Measurements from ENCODE around the gene TMEM74B. TPM values are rescaled to one million over a fixed set of nuclear protein-coding genes. Genes with fewer than 3 reads are reported as not detected.

The TMEM74B gene
- total and polyA plus RNA-seq, 9 of the 15 experiments (the other 6 are each of a cell fraction or from before 2014, with no cell fraction given): 0.24 to 19.0 (median 7.5) TPM

- Histone ChIP-seq H3K27ac (ENCODE audit: extremely low read depth, low read depth, low read length) (no peak overlapping the region), H4K20me1 (replicated peaks; ENCODE audit: control insufficient read depth, insufficient read depth, low read length) (no peaks in the 10 kb centered on the region), H3K9me1 (ENCODE audit: control insufficient read depth, insufficient read depth, low read length) (no peaks in the 10 kb centered on the region), H3K9me3 (replicated peaks; ENCODE audit: control insufficient read depth, insufficient read depth, low read depth, low read length) (no peaks in the 10 kb centered on the region), H2AFZ (ENCODE audit: low read depth, low read length) (no peak overlapping the region), H3K9ac (ENCODE audit: insufficient read depth in 1 of 2, low read depth in 2 of 2, low read length in 2 of 2) (no peak overlapping the region), H3K4me1 (replicated peaks in 1 of 2; ENCODE audit: control insufficient read depth in 2 of 2, insufficient read depth in 2 of 2, low read length in 2 of 2) (peaks cover 11 to 12% of the 10 kb centered on the region in 2 experiments; a peak in 4 of 5 replicates), H3K4me2 (ENCODE audit: insufficient read depth, low read length) (no peak overlapping the region), H3K36me3 (ENCODE audit: control insufficient read depth, insufficient read depth, low read length) (no peaks in the 10 kb centered on the region), H3K27me3 (ENCODE audit: control insufficient read depth in 2 of 2, insufficient read depth in 2 of 2, low read length in 2 of 2) (no peaks in the 10 kb centered on the region), H3K4me3 (no peak overlapping the region), H3K79me2 (ENCODE audit: control insufficient read depth, insufficient read depth, low read length) (no peaks in the 10 kb centered on the region)
- no peak for ATAC-seq
- FAIRE-seq: no peak
- BruUV-seq (replicated peaks): no TSS peak
- CTCF ChIA-PET (ENCODE audit: low intra/inter-chr PET ratio): no interaction called here
- POLR2A ChIA-PET: no interaction called here
- intact Hi-C loops (cut with micrococcal nuclease) (no loop called here), in situ Hi-C loops (cut with MboI) (loop anchor here (10.0 kb wide), 1 partner anchor 380 kb away; no protein-coding TSS in a partner anchor)
- 44% methylated on average over 1 of the region's 1 CpG for WGBS (ENCODE audit: insufficient coverage, low coverage, missing lambda C conversion rate)
- no peak for DNase-seq (ENCODE audit: extremely low read depth in 1 of 4, low spot score in 3 of 4)
- TF ChIP-seq ZNF589 (CRISPR knock-in tag; IDR thresholded peaks at IDR 0.05; ENCODE audit: low read depth) (no peak), ZNF41 (CRISPR knock-in tag; conservative IDR thresholded peaks at IDR 0.05) (no peak), ZNF165 (CRISPR knock-in tag; IDR thresholded peaks at IDR 0.05; ENCODE audit: borderline replicate concordance) (no peak), MLLT1 (IDR thresholded peaks at IDR 0.05) (no peak), ATF6 (CRISPR knock-in tag; IDR thresholded peaks at IDR 0.05) (no peak), ZNF121 (CRISPR knock-in tag; conservative IDR thresholded peaks at IDR 0.05) (no peak), ZBTB1 (CRISPR knock-in tag; IDR thresholded peaks at IDR 0.05; ENCODE audit: borderline replicate concordance, low read depth) (no peak), FUS (optimal IDR thresholded peaks at IDR 0.05; ENCODE audit: low read depth, low read length) (no peak), ZEB2 (IDR thresholded peaks at IDR 0.05) (no peak), HNRNPK (IDR thresholded peaks at IDR 0.05; ENCODE audit: low read depth, low read length, poor library complexity, severe bottlenecking) (no peak), MAFF (IDR thresholded peaks at IDR 0.05; ENCODE audit: low read length) (no peak), BACH1 (tag; IDR thresholded peaks at IDR 0.05) (no peak), KDM4B (IDR thresholded peaks at IDR 0.05; ENCODE audit: borderline replicate concordance in 2 of 2, low read depth in 1 of 2) (no peak), ZNF583 (CRISPR knock-in tag; IDR thresholded peaks at IDR 0.05) (no peak), CHCHD3 (CRISPR knock-in tag; IDR thresholded peaks at IDR 0.05) (no peak), KAT8 (IDR thresholded peaks at IDR 0.05; ENCODE audit: low read depth) (no peak), SAP30 (IDR thresholded peaks at IDR 0.05; ENCODE audit: borderline replicate concordance, insufficient read depth, low read depth, low read length, poor library complexity, severe bottlenecking) (no peak), TEAD4 (IDR thresholded peaks at IDR 0.05; ENCODE audit: low read length) (no peak), TEAD4 (CRISPR knock-in tag; IDR thresholded peaks at IDR 0.05; ENCODE audit: borderline replicate concordance) (no peak)
Measured at GRCh38 chr20:1195226-1195625, 10.4 kb upstream of the TMEM74B start.

Data from K562 (cell line).